ENCODE results near the gene NPTX2.

Gene NPTX2

GRCh38 chr7:98655611-98656010 lies 38.5 kb downstream of the NPTX2 start:
- DNase-seq: no peak

GRCh38 chr7:98656899-98657298 lies 39.8 kb downstream of the NPTX2 start:
- no peak for DNase-seq

- DNase-seq: no peak
Measured at GRCh38 chr7:98657736-98658135, 40.7 kb downstream of the NPTX2 start.

- no peak for DNase-seq
Measured at GRCh38 chr7:98659756-98660155, 42.7 kb downstream of the NPTX2 start.

- DNase-seq: no peak
Measured at GRCh38 chr7:98661607-98662006, 44.5 kb downstream of the NPTX2 start.

- no peak for DNase-seq
Measured at GRCh38 chr7:98662289-98662688, 45.2 kb downstream of the NPTX2 start.

- DNase-seq: no peak
Measured at GRCh38 chr7:98664882-98665281, 47.8 kb downstream of the NPTX2 start.

- DNase-seq: no peak
Measured at GRCh38 chr7:98668255-98668654, 51.2 kb downstream of the NPTX2 start.

- no peak for DNase-seq
Measured at GRCh38 chr7:98669329-98670000, 52.4 kb downstream of the NPTX2 start.

GRCh38 chr7:98670186-98670585 lies 53.1 kb downstream of the NPTX2 start:
- DNase-seq: no peak

GRCh38 chr7:98671733-98672331 lies 54.7 kb downstream of the NPTX2 start:
- no peak for DNase-seq

GRCh38 chr7:98674461-98674860 lies 57.4 kb downstream of the NPTX2 start:
- DNase-seq: no peak

GRCh38 chr7:98674881-98675280 lies 57.8 kb downstream of the NPTX2 start:
- DNase-seq: no peak

GRCh38 chr7:98678215-98678614 lies 61.1 kb downstream of the NPTX2 start:
- no peak for DNase-seq
